Ishikawa (cell line): ENCODE results near the gene EIF4E1B.

ENCODE experiments used
- CREB1 ChIP-seq: IDR thresholded peaks from 2 replicates; pipeline ENCODE4 v1.6.1; 2012; ENCODE audit warnings: low read depth
- FOXM1 ChIP-seq: IDR thresholded peaks from 2 replicates; pipeline ENCODE4 v1.6.1; 2012; ENCODE audit warnings: low read depth, borderline replicate concordance
- RAD21 ChIP-seq: IDR thresholded peaks from 2 replicates; pipeline ENCODE4 v1.6.1; 2012; ENCODE audit warnings: low read depth
- REST ChIP-seq: IDR thresholded peaks from 2 replicates; pipeline ENCODE4 v1.6.1; 2012; ENCODE audit warnings: low read depth, mild to moderate bottlenecking

GRCh38 chr5:176608937-176609723 lies 21.3 kb upstream of the EIF4E1B start:
- TF ChIP-seq REST: no peak
- TF ChIP-seq FOXM1: no peak
- TF ChIP-seq CREB1: no peak
- no peak for TF ChIP-seq RAD21
